K562 (cell line): Measurements from ENCODE around the gene GSG1. TPM values are rescaled to one million over a fixed set of nuclear protein-coding genes. Genes with fewer than 3 reads are reported as not detected.

ENCODE experiments used
- ATAC-seq: fragments of 200-7000 bp; cut with Tn5 transposase; 3 replicates; pipeline ENCODE4 v1.9.1; 2020; ENCODE audit warnings: moderate library complexity
- BruUV-seq: library from RNA; stranded (reverse); fragments of 400-500 nt; replicated peaks from 2 replicates; lab custom pipeline; 2021; lab: Mats Ljungman, UMichigan
- CTCF ChIA-PET: fragments of 300-600 bp; formaldehyde crosslinking; extraction: SDS; loops from one replicate; lab custom pipeline; 2021; ENCODE audit warnings: low intra/inter-chr PET ratio; lab: Yijun Ruan, JAX
- POLR2A ChIA-PET: fragments of 300-600, 350-650 bp; sonication (Branson Sonifier 250); formaldehyde crosslinking; extraction: SDS; loops from one replicate; lab custom pipeline; 2021; ENCODE audit warnings: antibody characterized with exemption, inconsistent platforms; lab: Yijun Ruan, JAX
- DNase-seq, 4 experiments: peaks; one replicate each; pipeline versions ENCODE4 v3.0.0 to v3.0.0-alpha.2; 2011 to 2018; ENCODE audit warnings: low spot score in 3 of 4, mixed read lengths in 3 of 4; ENCODE audit errors: extremely low read depth in 1 of 4
- FAIRE-seq: peaks from 2 replicates; lab custom pipeline; 2011; peaks lifted over from hg19 to GRCh38; lab: Jason Lieb, UNC
- H2AFZ ChIP-seq: 2 replicates; pipeline ENCODE4 v1.6.0; 2011; ENCODE audit warnings: low read depth, low read length, control low read depth, inconsistent platforms
- H3K27ac ChIP-seq: fragments of 200-600 bp; 3 replicates; pipeline ENCODE4 v1.8.0; 2011; ENCODE audit warnings: low read depth, mild to moderate bottlenecking, control low read depth, inconsistent platforms, low read length, moderate library complexity, mixed read lengths; ENCODE audit errors: extremely low read depth
- H3K27me3 ChIP-seq, 2 experiments: fragments of 300-600 bp in 1 of 2; 2 replicates in 1 of 2; 3 replicates in 1 of 2; pipeline versions ENCODE4 v1.6.0 to v1.8.0; 2011; ENCODE audit warnings: inconsistent platforms in 2 of 2, low read length in 2 of 2, mild to moderate bottlenecking in 1 of 2, mixed read lengths in 1 of 2, moderate library complexity in 1 of 2; ENCODE audit not compliant: control insufficient read depth in 2 of 2, insufficient read depth in 2 of 2
- H3K36me3 ChIP-seq: fragments of 300-600 bp; 3 replicates; pipeline ENCODE4 v1.8.0; 2011; ENCODE audit warnings: mild to moderate bottlenecking, low read length, inconsistent platforms; ENCODE audit not compliant: control insufficient read depth, insufficient read depth
- H3K4me1 ChIP-seq, 2 experiments: fragments of 200-600 bp in 1 of 2; replicated peaks in 1 of 2; 2 replicates in 1 of 2; 3 replicates in 1 of 2; pipeline versions ENCODE4 v1.5.1 to v1.8.0; 2011; ENCODE audit warnings: inconsistent platforms in 2 of 2, low read length in 2 of 2, mild to moderate bottlenecking in 1 of 2, mixed read lengths in 1 of 2, moderate library complexity in 1 of 2; ENCODE audit not compliant: control insufficient read depth in 2 of 2, insufficient read depth in 2 of 2
- H3K4me2 ChIP-seq: 2 replicates; pipeline ENCODE4 v1.6.1; 2011; ENCODE audit warnings: low read length, control low read depth, inconsistent platforms, mixed read lengths; ENCODE audit not compliant: insufficient read depth
- H3K4me3 ChIP-seq: fragments of 200-600 bp; sonication (generic), shearing (Covaris generic); 2 replicates; pipeline ENCODE4 v1.5.1; 2016; ENCODE audit warnings: control low read depth, inconsistent platforms
- H3K79me2 ChIP-seq: fragments of 200-600 bp; 3 replicates; pipeline ENCODE4 v1.8.0; 2011; ENCODE audit warnings: low read length, inconsistent platforms; ENCODE audit not compliant: control insufficient read depth, insufficient read depth
- H3K9ac ChIP-seq, 2 experiments: 2 replicates each; pipeline versions ENCODE4 v1.6.0 to v1.6.1; 2011; ENCODE audit warnings: low read depth in 2 of 2, low read length in 2 of 2, control low read depth in 1 of 2, inconsistent platforms in 1 of 2, mild to moderate bottlenecking in 1 of 2, mixed read lengths in 1 of 2; ENCODE audit not compliant: insufficient read depth in 1 of 2
- H3K9me1 ChIP-seq: one replicate; pipeline ENCODE4 v1.6.0; 2011; ENCODE audit warnings: inconsistent platforms, mild to moderate bottlenecking, low read length, moderate library complexity; ENCODE audit not compliant: control insufficient read depth, insufficient read depth
- H3K9me3 ChIP-seq: replicated peaks from 2 replicates; pipeline ENCODE4 v1.5.1; 2011; ENCODE audit warnings: low read depth, low read length, inconsistent platforms; ENCODE audit not compliant: control insufficient read depth, insufficient read depth
- H4K20me1 ChIP-seq: replicated peaks from 2 replicates; pipeline ENCODE4 v1.6.1; 2011; ENCODE audit warnings: low read length, inconsistent platforms, mixed read lengths; ENCODE audit not compliant: control insufficient read depth, insufficient read depth
- BMI1 ChIP-seq: fragments of 150-350 bp; IDR thresholded peaks from 2 replicates; pipeline ENCODE4 v1.6.1; 2014; ENCODE audit warnings: low read length
- ETV1 ChIP-seq: fragments of 450-650 bp; conservative IDR thresholded peaks from 2 replicates; pipeline ENCODE4 v1.6.1; 2016; ENCODE audit warnings: missing genetic modification characterization, control low read depth, low read depth, missing compliant biosample characterization
- HOXB6 ChIP-seq: fragments of 250-450 bp; sonication (Bioruptor Pico); IDR thresholded peaks from 2 replicates; pipeline ENCODE4 v1.5.1; 2022; ENCODE audit warnings: mild to moderate bottlenecking, borderline replicate concordance
- POLR2G ChIP-seq: fragments of 200-400 bp; formaldehyde crosslinking; IDR thresholded peaks from 2 replicates; pipeline ENCODE4 v1.6.1; 2017; ENCODE audit warnings: low read depth, mild to moderate bottlenecking, antibody characterized with exemption, low read length, moderate library complexity
- SNRNP70 ChIP-seq: fragments of 200-400 bp; formaldehyde crosslinking; optimal IDR thresholded peaks from 2 replicates; pipeline ENCODE3; 2017; ENCODE audit warnings: low read depth, low read length
- WGBS: fragments of 100-300 bp; shearing (Covaris generic); methylation state at CpG from one replicate; pipeline ENCODE4 v1.1.6; 2016; ENCODE audit warnings: low coverage, mixed read lengths; ENCODE audit not compliant: insufficient coverage; ENCODE audit errors: missing lambda C conversion rate; 5-methylcytosine and 5-hydroxymethylcytosine counted together
- in situ Hi-C: fragments of 300-500 bp; cut with MboI; formaldehyde crosslinking; loops from 4 replicates; pipeline ENCODE4 v1.15.0; 2018; ENCODE audit warnings: inconsistent platforms, mixed read lengths
- intact Hi-C: fragments of 100-400 bp; cut with micrococcal nuclease; formaldehyde crosslinking; loops from 2 replicates; pipeline ENCODE4 v1.14.2; 2022
- polyA plus RNA-seq, 8 experiments: library from polyadenylated mRNA; depleted of rRNA in 4 of 8; stranded (reverse) in 5 of 8; unstranded in 3 of 8; fragments of >200 nt; fragmentation: Nextera tagmentation in 2 of 8; fragmentation: Illumina TruSeq in 1 of 8; extraction: Ambion mirVana in 2 of 8; extraction: Trizol in 1 of 8; gene quantifications; 2 replicates each; pipeline versions ENCODE4 v1.2.1 to v1.2.3, GENCODE V29; 2011 to 2014; ENCODE audit warnings: inconsistent platforms in 1 of 8, missing spikeins in 1 of 8
- total RNA-seq, 7 experiments: library from RNA; depleted of rRNA in 6 of 7; stranded (reverse); fragments of >200 nt in 6 of 7; fragmentation: Illumina TruSeq in 2 of 7; extraction: Trizol in 2 of 7; gene quantifications; 2 replicates each; pipeline versions ENCODE4 v1.2.1 to v1.2.3, GENCODE V29; 2011 to 2021; ENCODE audit warnings: low replicate concordance in 1 of 7
- TF ChIP-seq, protein P1 (sequence below), 2 experiments: fragments of 450-650 bp in 1 of 2; sonication (generic) in 1 of 2; formaldehyde crosslinking in 1 of 2; IDR thresholded peaks in 1 of 2; conservative IDR thresholded peaks in 1 of 2; 2 replicates each; pipeline versions ENCODE4 v1.6.1 to v1.8.1; 2016 to 2023; ENCODE audit warnings: mild to moderate bottlenecking in 2 of 2, moderate library complexity in 2 of 2, inconsistent platforms in 1 of 2, missing genetic modification reagents in 1 of 2
- TF ChIP-seq, protein P2 (sequence below): sonication (generic); formaldehyde crosslinking; IDR thresholded peaks from 2 replicates; pipeline ENCODE4 v1.8.0; 2022; ENCODE audit warnings: missing genetic modification reagents, mild to moderate bottlenecking, borderline replicate concordance
- TF ChIP-seq, protein P3 (sequence below): IDR thresholded peaks from 3 replicates; pipeline ENCODE4 v1.6.1; 2011; ENCODE audit warnings: borderline replicate concordance, mild to moderate bottlenecking; ENCODE audit not compliant: insufficient read length, insufficient read depth

The GSG1 gene
- total and polyA plus RNA-seq, 9 of the 15 experiments (the other 6 are each of a cell fraction or from before 2014, with no cell fraction given), result not detected

DNA sequence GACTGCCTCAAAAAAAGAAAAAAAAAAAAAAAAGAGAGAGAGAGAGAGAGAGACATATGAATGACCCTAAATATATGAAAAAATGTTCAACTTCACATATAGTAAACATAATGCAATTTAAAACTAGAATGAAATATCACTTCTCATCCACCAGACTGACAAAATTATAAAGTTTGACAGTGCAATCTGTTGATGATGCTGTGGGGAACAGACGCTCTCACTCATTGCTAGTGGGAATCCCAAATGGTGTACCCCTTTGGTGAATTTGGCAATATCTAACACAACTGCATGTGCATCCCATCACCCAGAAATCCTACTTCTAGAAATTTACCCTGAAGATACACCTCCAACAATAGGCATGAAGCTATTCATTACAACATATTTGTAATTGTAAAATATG is 2.3 kb upstream of the GSG1 start (continued):
- TF ChIP-seq, protein P1, sequence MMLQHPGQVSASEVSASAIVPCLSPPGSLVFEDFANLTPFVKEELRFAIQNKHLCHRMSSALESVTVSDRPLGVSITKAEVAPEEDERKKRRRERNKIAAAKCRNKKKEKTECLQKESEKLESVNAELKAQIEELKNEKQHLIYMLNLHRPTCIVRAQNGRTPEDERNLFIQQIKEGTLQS (IDR thresholded peaks at IDR 0.05), result no peak
- TF ChIP-seq, protein P1 (CRISPR knock-in tag; conservative IDR thresholded peaks at IDR 0.05), result no peak
- no peak for TF ChIP-seq ETV1 (tag)
- TF ChIP-seq, protein P2, sequence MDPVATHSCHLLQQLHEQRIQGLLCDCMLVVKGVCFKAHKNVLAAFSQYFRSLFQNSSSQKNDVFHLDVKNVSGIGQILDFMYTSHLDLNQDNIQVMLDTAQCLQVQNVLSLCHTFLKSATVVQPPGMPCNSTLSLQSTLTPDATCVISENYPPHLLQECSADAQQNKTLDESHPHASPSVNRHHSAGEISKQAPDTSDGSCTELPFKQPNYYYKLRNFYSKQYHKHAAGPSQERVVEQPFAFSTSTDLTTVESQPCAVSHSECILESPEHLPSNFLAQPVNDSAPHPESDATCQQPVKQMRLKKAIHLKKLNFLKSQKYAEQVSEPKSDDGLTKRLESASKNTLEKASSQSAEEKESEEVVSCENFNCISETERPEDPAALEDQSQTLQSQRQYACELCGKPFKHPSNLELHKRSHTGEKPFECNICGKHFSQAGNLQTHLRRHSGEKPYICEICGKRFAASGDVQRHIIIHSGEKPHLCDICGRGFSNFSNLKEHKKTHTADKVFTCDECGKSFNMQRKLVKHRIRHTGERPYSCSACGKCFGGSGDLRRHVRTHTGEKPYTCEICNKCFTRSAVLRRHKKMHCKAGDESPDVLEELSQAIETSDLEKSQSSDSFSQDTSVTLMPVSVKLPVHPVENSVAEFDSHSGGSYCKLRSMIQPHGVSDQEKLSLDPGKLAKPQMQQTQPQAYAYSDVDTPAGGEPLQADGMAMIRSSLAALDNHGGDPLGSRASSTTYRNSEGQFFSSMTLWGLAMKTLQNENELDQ (CRISPR knock-in tag), result no peak
- TF ChIP-seq HOXB6, result no peak
- no peak for TF ChIP-seq BMI1

DNA sequence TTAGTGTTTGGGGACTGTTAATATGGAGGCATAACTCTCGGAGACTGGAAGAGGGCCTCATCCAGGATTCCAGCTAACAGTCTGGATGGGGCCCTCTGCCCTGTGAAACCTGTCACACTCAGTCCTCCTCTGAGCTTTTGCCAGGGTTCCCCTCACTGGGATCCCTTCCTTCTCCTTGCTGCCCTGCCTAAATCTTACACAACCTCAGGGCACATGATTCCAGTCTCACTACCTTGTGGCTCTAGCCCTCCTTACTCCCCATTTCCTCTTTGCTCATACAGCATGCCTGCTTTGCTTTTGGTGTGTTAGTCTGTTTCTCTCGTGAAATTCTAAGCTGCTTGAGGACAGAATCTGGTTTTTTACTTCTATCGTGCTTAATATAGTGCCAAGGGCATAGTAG is 942 bp upstream of the GSG1 start:
- H3K27ac ChIP-seq, result no peak overlapping the region
- intact Hi-C loops (no loop called here), in situ Hi-C loops (no loop called here)
- ChIA-PET CTCF (no interaction called here), POLR2A (no interaction called here)
- H3K4me1 ChIP-seq, result peaks cover 0 to 10% of the 10 kb centered on the region in 2 experiments; a peak in 3 of 5 replicates
- H3K9me1 ChIP-seq, result no peaks in the 10 kb centered on the region
- H2AFZ ChIP-seq, result no peak overlapping the region
- H3K9ac ChIP-seq, result no peak overlapping the region
- peaks cover 5 to 24% of the 10 kb centered on the region in 2 experiments; a peak in 4 of 5 replicates for H3K27me3 ChIP-seq
- no peak overlapping the region for H3K4me2 ChIP-seq
- DNase-seq (no peak), FAIRE-seq (no peak), ATAC-seq (no peak)
- no TSS peak for BruUV-seq
- H3K36me3 ChIP-seq, result no peaks in the 10 kb centered on the region
- H3K4me3 ChIP-seq, result no peak overlapping the region
- 0% methylated on average over 3 of the region's 3 CpGs for whole genome bisulfite sequencing
- no peaks in the 10 kb centered on the region for H3K9me3 ChIP-seq
- no peaks in the 10 kb centered on the region for H3K79me2 ChIP-seq
- no peaks in the 10 kb centered on the region; the same call in 1 of the 2 replicates for H4K20me1 ChIP-seq
- TF ChIP-seq POLR2G (no peak), SNRNP70 (no peak)
- TF ChIP-seq, protein P3, sequence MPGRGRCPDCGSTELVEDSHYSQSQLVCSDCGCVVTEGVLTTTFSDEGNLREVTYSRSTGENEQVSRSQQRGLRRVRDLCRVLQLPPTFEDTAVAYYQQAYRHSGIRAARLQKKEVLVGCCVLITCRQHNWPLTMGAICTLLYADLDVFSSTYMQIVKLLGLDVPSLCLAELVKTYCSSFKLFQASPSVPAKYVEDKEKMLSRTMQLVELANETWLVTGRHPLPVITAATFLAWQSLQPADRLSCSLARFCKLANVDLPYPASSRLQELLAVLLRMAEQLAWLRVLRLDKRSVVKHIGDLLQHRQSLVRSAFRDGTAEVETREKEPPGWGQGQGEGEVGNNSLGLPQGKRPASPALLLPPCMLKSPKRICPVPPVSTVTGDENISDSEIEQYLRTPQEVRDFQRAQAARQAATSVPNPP, result no peak
